Small intestine (tissue), 7 donors: Measurements from ENCODE around the gene DPF1. TPM values are rescaled to one million over a fixed set of nuclear protein-coding genes. Genes with fewer than 3 reads are reported as not detected.

Experiments
- DNase-seq, 2 donors: peaks; one replicate each; pipeline versions ENCODE4 v3.0.0 to v3.0.0-alpha.2; 2013
- FAIRE-seq: peaks from 2 replicates; lab custom pipeline; 2012; peaks lifted over from hg19 to GRCh38; lab: Jason Lieb, UNC
- H3K27ac ChIP-seq, 3 donors: one replicate each; pipeline ENCODE4 v1.5.1; 2013; ENCODE audit warnings: low read length in 2 of 3, mild to moderate bottlenecking in 2 of 3, control low read depth in 1 of 3, inconsistent platforms in 1 of 3, low read depth in 1 of 3, moderate library complexity in 1 of 3
- H3K27me3 ChIP-seq, 3 donors: one replicate each; pipeline ENCODE4 v1.6.1; 2013; ENCODE audit warnings: low read length in 3 of 3, inconsistent platforms in 1 of 3; ENCODE audit not compliant: control insufficient read depth in 3 of 3, insufficient read depth in 3 of 3
- H3K36me3 ChIP-seq, 3 donors: one replicate each; pipeline ENCODE4 v1.6.1; 2013; ENCODE audit warnings: low read length in 3 of 3, inconsistent platforms in 1 of 3, low read depth in 1 of 3, mild to moderate bottlenecking in 1 of 3, moderate library complexity in 1 of 3; ENCODE audit not compliant: control insufficient read depth in 3 of 3, insufficient read depth in 2 of 3
- H3K4me1 ChIP-seq, 3 donors: one replicate each; pipeline ENCODE4 v1.6.1; 2013; ENCODE audit warnings: low read length in 2 of 3, inconsistent platforms in 1 of 3, low read depth in 1 of 3, mild to moderate bottlenecking in 1 of 3, moderate library complexity in 1 of 3; ENCODE audit not compliant: control insufficient read depth in 3 of 3, insufficient read depth in 2 of 3
- H3K4me3 ChIP-seq, 3 donors: one replicate each; pipeline ENCODE4 v1.5.1; 2013; ENCODE audit warnings: low read length in 3 of 3, control low read depth in 1 of 3, inconsistent platforms in 1 of 3, low read depth in 1 of 3, mild to moderate bottlenecking in 1 of 3, moderate library complexity in 1 of 3
- H3K9me3 ChIP-seq, 2 donors: one replicate each; pipeline ENCODE4 v1.6.1; 2013; ENCODE audit warnings: low read depth in 1 of 2, low read length in 1 of 2; ENCODE audit not compliant: control insufficient read depth in 2 of 2, insufficient read depth in 1 of 2
- WGBS, 3 donors: extraction: QIAGEN DNeasy Blood & Tissue Kit; methylation state at CpG; one replicate each; pipeline ENCODE4 v1.1.7; 2013; 5-methylcytosine and 5-hydroxymethylcytosine counted together
- polyA plus RNA-seq, 4 donors: library from polyadenylated mRNA; stranded (reverse) in 3 of 4; unstranded in 1 of 4; fragments of 200-250 nt in 3 of 4; fragments of 120-200 nt in 1 of 4; gene quantifications; one replicate each; pipeline versions ENCODE4 v1.2.1 to v1.2.3, GENCODE V29; 2013
- donor health status: healthy with polysubstance abuse.
- donor health status: control.
- donor health status: control.
- donor health status: Bipolar disorder and iron deficiency.
- donor health status: healthy.

DPF1 gene
- polyA plus RNA-seq, 4 donors, result 0.39 to 0.64 TPM; not detected in 2

GRCh38 chr19:38183251-38183897 lies 40.6 kb downstream of the DPF1 start:
- Histone ChIP-seq H3K27ac (no peak overlapping the region), H3K4me3 (peak overlapping the region in 1 of 3 donors; percentile 11), H3K4me1 (no peaks in the 10 kb centered on the region), H3K9me3 (peaks cover 0 to 13% of the 10 kb centered on the region in 2 donors), H3K27me3 (no peaks in the 10 kb centered on the region), H3K36me3 (peaks cover 5 to 64% (median 7%) of the 10 kb centered on the region in 3 donors)
- no peak for FAIRE-seq
- DNase-seq, result no peak
- WGBS, 3 donors, result 61 to 92% (median 85%) methylated on average over 30 of the region's 30 CpGs

- Histone ChIP-seq H3K4me1 (no peaks in the 10 kb centered on the region), H3K27me3 (no peaks in the 10 kb centered on the region), H3K9me3 (peaks cover 0 to 13% of the 10 kb centered on the region in 2 donors), H3K27ac (no peak overlapping the region), H3K36me3 (peaks cover 5 to 67% (median 7%) of the 10 kb centered on the region in 3 donors), H3K4me3 (no peak overlapping the region)
- WGBS, 3 donors, result 89 to 97% (median 94%) methylated on average over 21 of the region's 21 CpGs
- FAIRE-seq (no peak), DNase-seq (no peak)
Measured at GRCh38 chr19:38182536-38183210, 41.3 kb downstream of the DPF1 start.

GRCh38 chr19:38180071-38180470 lies 44.0 kb downstream of the DPF1 start:
- no peak overlapping the region for H3K27ac ChIP-seq
- H3K9me3 ChIP-seq, result peaks cover 0 to 13% of the 10 kb centered on the region in 2 donors
- H3K4me3 ChIP-seq, result no peak overlapping the region
- DNase-seq (no peak), FAIRE-seq (no peak)
- WGBS, 3 donors, result 96 to 98% (median 96%) methylated on average over 3 of the region's 3 CpGs
- no peaks in the 10 kb centered on the region for H3K27me3 ChIP-seq
- H3K36me3 ChIP-seq, result peaks cover 5 to 71% (median 7%) of the 10 kb centered on the region in 3 donors
- no peaks in the 10 kb centered on the region for H3K4me1 ChIP-seq

DNA sequence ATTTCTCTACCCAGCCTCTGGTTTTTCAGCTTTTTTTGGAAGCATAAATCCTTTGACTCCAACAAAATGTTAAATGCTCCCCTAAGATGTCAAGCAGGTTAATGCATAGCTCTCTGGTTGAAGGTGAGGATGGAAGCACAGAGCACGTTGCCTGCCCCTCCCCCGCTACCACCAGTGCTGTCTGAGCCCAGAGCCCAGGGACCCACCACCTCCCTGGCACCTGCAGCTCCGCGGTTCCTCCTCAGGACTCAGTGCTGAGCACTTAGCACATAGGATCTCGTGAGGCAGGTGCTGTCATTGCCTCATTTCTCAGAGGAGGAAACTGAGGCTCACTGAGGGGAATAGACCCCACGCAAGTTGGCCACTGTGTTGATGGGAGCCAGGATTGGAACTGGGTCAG lies 48.6 kb downstream of the DPF1 start:
- Histone ChIP-seq H3K27ac (no peak overlapping the region), H3K4me3 (no peak overlapping the region), H3K27me3 (no peaks in the 10 kb centered on the region), H3K4me1 (peaks cover 0 to 3% (median 0%) of the 10 kb centered on the region in 3 donors), H3K9me3 (peaks cover 0 to 10% of the 10 kb centered on the region in 2 donors), H3K36me3 (peaks cover 0 to 70% (median 2%) of the 10 kb centered on the region in 3 donors)
- WGBS, 3 donors, result 86 to 90% (median 88%) methylated on average over 6 of the region's 6 CpGs
- DNase-seq, result no peak
- FAIRE-seq, result no peak

- DNase-seq (peak; percentile 75 to 92), FAIRE-seq (no peak)
- Histone ChIP-seq H3K27ac (peak overlapping the region; percentile 74 to 85 (median 78)), H3K9me3 (no peaks in the 10 kb centered on the region), H3K36me3 (peaks cover 5 to 78% (median 5%) of the 10 kb centered on the region in 3 donors), H3K27me3 (no peaks in the 10 kb centered on the region), H3K4me1 (peaks cover 0 to 3% (median 0%) of the 10 kb centered on the region in 3 donors), H3K4me3 (peak overlapping the region in 1 of 3 donors; percentile 8)
- 16 to 63% (median 42%) methylated on average over 21 to 22 of the region's 22 CpGs for WGBS, 3 donors
Measured at GRCh38 chr19:38173291-38174041, 50.6 kb downstream of the DPF1 start.

DNA sequence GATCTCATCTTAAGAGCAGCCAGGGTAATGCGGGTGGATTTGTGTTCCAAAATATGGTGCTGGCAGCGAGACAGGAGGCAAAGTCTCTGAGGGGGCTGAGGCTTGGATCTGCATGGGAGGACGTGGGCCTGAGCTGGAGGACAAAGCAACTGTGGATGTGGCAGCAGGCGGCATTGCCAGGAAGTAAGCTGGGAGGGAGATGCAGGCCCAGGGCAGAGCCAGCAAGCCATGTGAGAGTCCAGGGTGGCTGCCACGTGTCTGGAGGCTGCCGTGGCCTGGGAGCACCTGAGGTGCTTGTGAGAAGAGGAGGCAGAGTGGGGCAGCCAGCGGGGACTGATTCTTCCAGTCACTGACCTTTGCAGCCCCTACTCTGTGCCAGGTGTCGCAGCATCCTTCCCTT lies 52.0 kb downstream of the DPF1 start:
- no peak overlapping the region for H3K4me3 ChIP-seq
- H3K27me3 ChIP-seq, result no peaks in the 10 kb centered on the region
- no peaks in the 10 kb centered on the region for H3K9me3 ChIP-seq
- WGBS, 3 donors, result 91 to 94% (median 92%) methylated on average over 8 of the region's 8 CpGs
- no peak overlapping the region for H3K27ac ChIP-seq
- no peak for FAIRE-seq
- peaks cover 0 to 3% (median 0%) of the 10 kb centered on the region in 3 donors for H3K4me1 ChIP-seq
- H3K36me3 ChIP-seq, result peaks cover 5 to 78% (median 5%) of the 10 kb centered on the region in 3 donors
- DNase-seq, result no peak

DNA sequence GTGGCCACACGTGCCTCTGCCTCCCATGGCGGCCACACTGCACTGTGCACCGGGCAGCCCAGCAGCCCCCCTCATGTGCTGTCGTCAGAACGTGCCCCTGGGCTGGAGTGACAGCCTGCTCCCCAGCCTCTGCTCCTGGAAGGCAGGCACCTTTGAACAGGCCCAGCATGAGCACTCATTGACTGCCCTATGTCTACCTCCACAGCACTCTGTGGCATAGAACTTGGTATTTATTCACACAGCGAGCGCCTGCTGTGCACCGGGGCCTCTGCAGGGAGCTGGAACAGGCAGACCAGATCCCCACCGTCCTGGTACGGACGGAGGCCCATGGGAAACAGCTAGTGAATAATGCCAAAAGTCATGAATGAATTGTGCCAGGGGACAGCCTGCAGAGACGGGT lies 53.7 kb downstream of the DPF1 start:
- no peaks in the 10 kb centered on the region for H3K27me3 ChIP-seq
- 89 to 97% (median 93%) methylated on average over 12 of the region's 12 CpGs for WGBS, 3 donors
- H3K4me3 ChIP-seq, result no peak overlapping the region
- H3K27ac ChIP-seq, result no peak overlapping the region
- H3K4me1 ChIP-seq, result peaks cover 0 to 3% (median 0%) of the 10 kb centered on the region in 3 donors
- H3K36me3 ChIP-seq, result peaks cover 5 to 87% (median 7%) of the 10 kb centered on the region in 3 donors
- no peak for DNase-seq
- no peaks in the 10 kb centered on the region for H3K9me3 ChIP-seq
- FAIRE-seq, result no peak

GRCh38 chr19:38168637-38169036 lies 55.4 kb downstream of the DPF1 start:
- Histone ChIP-seq H3K9me3 (no peaks in the 10 kb centered on the region), H3K36me3 (peaks cover 5 to 89% (median 12%) of the 10 kb centered on the region in 3 donors), H3K27me3 (no peaks in the 10 kb centered on the region), H3K27ac (no peak overlapping the region), H3K4me1 (no peaks in the 10 kb centered on the region), H3K4me3 (no peak overlapping the region)
- DNase-seq (no peak), FAIRE-seq (no peak)
- 84 to 97% (median 92%) methylated on average over 4 of the region's 4 CpGs for WGBS, 3 donors
